DND-41 (cell line): Measurements from ENCODE around the gene THOC2.

Experiments
- ATAC-seq: fragments of 200-7000 bp; cut with Tn5 transposase; 3 replicates; pipeline ENCODE4 v1.9.1; 2021; ENCODE audit warnings: low read depth; ENCODE audit not compliant: insufficient read depth
- DNase-seq: peaks from one replicate; pipeline ENCODE4 v3.0.0-alpha.2; 2020
- H2AFZ ChIP-seq: 2 replicates; pipeline ENCODE4 v1.6.0; 2012; ENCODE audit warnings: low read depth, low read length
- H3K27ac ChIP-seq: 2 replicates; pipeline ENCODE4 v1.5.1; 2012; ENCODE audit warnings: low read length, inconsistent platforms
- H3K27me3 ChIP-seq: fragments of 200-600 bp; sonication (generic); 2 replicates; pipeline ENCODE4 v1.6.0; 2012; ENCODE audit warnings: low read length, mild to moderate bottlenecking, inconsistent platforms; ENCODE audit not compliant: insufficient read depth, poor library complexity
- H3K36me3 ChIP-seq: 2 replicates; pipeline ENCODE4 v1.5.1; 2012; ENCODE audit warnings: low read length, inconsistent platforms; ENCODE audit not compliant: insufficient read depth
- H3K4me1 ChIP-seq: 2 replicates; pipeline ENCODE4 v1.5.1; 2012; ENCODE audit warnings: mild to moderate bottlenecking, low read length; ENCODE audit not compliant: insufficient read depth
- H3K4me2 ChIP-seq: 2 replicates; pipeline ENCODE4 v1.6.0; 2012; ENCODE audit warnings: mild to moderate bottlenecking, moderate library complexity, low read length, inconsistent platforms; ENCODE audit not compliant: insufficient read depth
- H3K4me3 ChIP-seq, 2 experiments: fragments of 200-600 bp in 1 of 2; shearing (Covaris generic) in 1 of 2; 2 replicates each; pipeline ENCODE4 v1.5.1; 2012 to 2016; ENCODE audit warnings: inconsistent platforms in 2 of 2, low read length in 2 of 2, mild to moderate bottlenecking in 2 of 2, low read depth in 1 of 2, moderate library complexity in 1 of 2
- H3K79me2 ChIP-seq: 2 replicates; pipeline ENCODE4 v1.6.0; 2012; ENCODE audit warnings: low read length, inconsistent platforms; ENCODE audit not compliant: insufficient read depth
- H3K9ac ChIP-seq: 2 replicates; pipeline ENCODE4 v1.6.0; 2012; ENCODE audit warnings: low read depth, mild to moderate bottlenecking, inconsistent platforms, low read length, moderate library complexity
- H3K9me3 ChIP-seq: 2 replicates; pipeline ENCODE4 v1.5.1; 2012; ENCODE audit warnings: low read length, moderate library complexity, mild to moderate bottlenecking, inconsistent platforms; ENCODE audit not compliant: insufficient read depth, severe bottlenecking
- H4K20me1 ChIP-seq: 2 replicates; pipeline ENCODE4 v1.6.0; 2012; ENCODE audit warnings: low read length; ENCODE audit not compliant: insufficient read depth
- EZH2 ChIP-seq: IDR thresholded peaks from 3 replicates; pipeline ENCODE4 v1.6.1; 2012; ENCODE audit warnings: borderline replicate concordance, low read depth, mild to moderate bottlenecking, moderate library complexity, low read length, inconsistent platforms; ENCODE audit not compliant: severe bottlenecking
- TF ChIP-seq, protein P1 (sequence below): IDR thresholded peaks from 2 replicates; pipeline ENCODE4 v1.5.1; 2012; ENCODE audit warnings: borderline replicate concordance, low read length, moderate library complexity, mild to moderate bottlenecking; ENCODE audit not compliant: poor library complexity, severe bottlenecking; ENCODE audit errors: extremely low read depth

Gene THOC2

GRCh38 chrX:123704781-123705180 lies 28.1 kb downstream of the THOC2 start:
- no peak overlapping the region for H3K27ac ChIP-seq
- ATAC-seq (no peak), DNase-seq (no peak)
- no peak overlapping the region for H3K4me3 ChIP-seq
- H3K36me3 ChIP-seq: peaks cover 9% of the 10 kb centered on the region; the same call in 1 of the 2 replicates
- H3K4me1 ChIP-seq: no peaks in the 10 kb centered on the region
- no peak overlapping the region for H2AFZ ChIP-seq
- no peak overlapping the region for H3K4me2 ChIP-seq
- peaks cover 1% of the 10 kb centered on the region; the same call in 1 of the 2 replicates for H4K20me1 ChIP-seq
- peaks cover 45% of the 10 kb centered on the region for H3K79me2 ChIP-seq
- no peak overlapping the region for H3K9ac ChIP-seq
- no peak for TF ChIP-seq EZH2
- TF ChIP-seq, protein P1, sequence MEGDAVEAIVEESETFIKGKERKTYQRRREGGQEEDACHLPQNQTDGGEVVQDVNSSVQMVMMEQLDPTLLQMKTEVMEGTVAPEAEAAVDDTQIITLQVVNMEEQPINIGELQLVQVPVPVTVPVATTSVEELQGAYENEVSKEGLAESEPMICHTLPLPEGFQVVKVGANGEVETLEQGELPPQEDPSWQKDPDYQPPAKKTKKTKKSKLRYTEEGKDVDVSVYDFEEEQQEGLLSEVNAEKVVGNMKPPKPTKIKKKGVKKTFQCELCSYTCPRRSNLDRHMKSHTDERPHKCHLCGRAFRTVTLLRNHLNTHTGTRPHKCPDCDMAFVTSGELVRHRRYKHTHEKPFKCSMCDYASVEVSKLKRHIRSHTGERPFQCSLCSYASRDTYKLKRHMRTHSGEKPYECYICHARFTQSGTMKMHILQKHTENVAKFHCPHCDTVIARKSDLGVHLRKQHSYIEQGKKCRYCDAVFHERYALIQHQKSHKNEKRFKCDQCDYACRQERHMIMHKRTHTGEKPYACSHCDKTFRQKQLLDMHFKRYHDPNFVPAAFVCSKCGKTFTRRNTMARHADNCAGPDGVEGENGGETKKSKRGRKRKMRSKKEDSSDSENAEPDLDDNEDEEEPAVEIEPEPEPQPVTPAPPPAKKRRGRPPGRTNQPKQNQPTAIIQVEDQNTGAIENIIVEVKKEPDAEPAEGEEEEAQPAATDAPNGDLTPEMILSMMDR: no peak
- H3K9me3 ChIP-seq: no peaks in the 10 kb centered on the region
- H3K27me3 ChIP-seq: no peaks in the 10 kb centered on the region

DNA sequence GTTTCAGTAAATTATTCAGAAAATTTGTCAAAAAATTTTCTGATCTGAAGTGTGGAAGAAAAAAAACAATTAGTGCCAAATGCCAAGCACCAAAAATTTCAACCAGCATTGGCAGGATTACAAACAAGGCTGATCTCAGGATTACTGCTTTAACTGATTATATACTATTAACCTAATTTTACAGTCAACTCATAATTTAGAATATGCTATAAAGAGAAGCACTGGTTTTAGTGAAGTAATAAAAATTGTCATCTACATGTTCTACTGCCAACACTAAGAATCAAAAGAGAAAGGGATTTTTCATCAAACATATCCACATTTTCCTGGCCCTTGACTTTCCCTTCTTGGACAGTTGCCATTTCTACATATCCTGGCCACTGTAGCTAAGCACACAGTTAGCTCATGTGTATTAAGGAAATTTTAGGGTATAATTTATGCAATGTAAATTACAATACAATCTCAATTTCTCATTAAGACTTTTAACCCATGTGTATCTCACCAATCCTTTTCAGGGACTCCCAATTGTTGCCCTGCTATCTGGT lies 33.8 kb downstream of the THOC2 start:
- Histone ChIP-seq H3K27me3 (no peaks in the 10 kb centered on the region), H3K4me1 (no peaks in the 10 kb centered on the region), H4K20me1 (peaks cover 3% of the 10 kb centered on the region; the same call in 1 of the 2 replicates), H3K4me2 (no peak overlapping the region), H2AFZ (no peak overlapping the region), H3K9ac (no peak overlapping the region), H3K4me3 (no peak overlapping the region), H3K36me3 (peaks cover 18% of the 10 kb centered on the region; the same call in 1 of the 2 replicates), H3K79me2 (peaks cover 12% of the 10 kb centered on the region; the same call in 1 of the 2 replicates), H3K27ac (no peak overlapping the region), H3K9me3 (no peaks in the 10 kb centered on the region)
- no peak for ATAC-seq
- DNase-seq: no peak
- TF ChIP-seq, protein P1: no peak
- no peak for TF ChIP-seq EZH2

GRCh38 chrX:123696334-123696733 lies 36.5 kb downstream of the THOC2 start:
- no peaks in the 10 kb centered on the region for H3K9me3 ChIP-seq
- no peak overlapping the region for H2AFZ ChIP-seq
- H3K4me3 ChIP-seq: no peak overlapping the region
- no peaks in the 10 kb centered on the region for H3K4me1 ChIP-seq
- ATAC-seq: no peak
- H3K4me2 ChIP-seq: no peak overlapping the region
- peaks cover 28% of the 10 kb centered on the region for H3K36me3 ChIP-seq
- peaks cover 2% of the 10 kb centered on the region; the same call in 1 of the 2 replicates for H3K79me2 ChIP-seq
- no peak for DNase-seq
- peaks cover 3% of the 10 kb centered on the region; the same call in 1 of the 2 replicates for H4K20me1 ChIP-seq
- no peak overlapping the region for H3K9ac ChIP-seq
- no peak for TF ChIP-seq EZH2
- TF ChIP-seq, protein P1: no peak
- no peak overlapping the region for H3K27ac ChIP-seq
- H3K27me3 ChIP-seq: no peaks in the 10 kb centered on the region

DNA sequence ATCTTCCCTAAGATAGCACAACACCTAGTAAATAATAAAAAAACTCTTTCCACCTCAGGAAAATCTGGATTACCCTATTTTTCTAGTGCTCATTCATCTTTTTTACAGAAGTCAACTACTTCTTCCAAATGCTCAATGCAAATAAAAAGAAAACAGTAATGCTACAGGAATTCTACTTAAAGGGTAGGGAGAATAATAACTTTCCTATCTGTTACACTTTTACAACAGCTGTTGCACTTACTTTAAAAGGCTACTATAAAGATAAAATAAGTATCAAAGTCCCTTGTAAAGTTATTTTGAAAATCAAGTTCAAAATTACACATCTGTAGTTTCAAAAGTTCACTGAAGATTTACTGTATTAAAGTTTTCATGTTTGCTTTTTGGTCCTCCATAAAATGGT lies 37.6 kb downstream of the THOC2 start:
- no peak overlapping the region for H3K9ac ChIP-seq
- no peaks in the 10 kb centered on the region for H3K9me3 ChIP-seq
- no peak for ATAC-seq
- no peak for DNase-seq
- no peak overlapping the region for H3K4me3 ChIP-seq
- peaks cover 3% of the 10 kb centered on the region; the same call in 1 of the 2 replicates for H4K20me1 ChIP-seq
- H3K36me3 ChIP-seq: peaks cover 25% of the 10 kb centered on the region
- TF ChIP-seq, protein P1: no peak
- no peak for TF ChIP-seq EZH2
- H3K4me2 ChIP-seq: no peak overlapping the region
- H3K79me2 ChIP-seq: no peaks in the 10 kb centered on the region
- no peak overlapping the region for H3K27ac ChIP-seq
- H3K27me3 ChIP-seq: no peaks in the 10 kb centered on the region
- H2AFZ ChIP-seq: no peak overlapping the region
- no peaks in the 10 kb centered on the region for H3K4me1 ChIP-seq
